GM13977 (cell line): ENCODE results near the gene CALCOCO1.
A peak's percentile ranks its signal among the peaks of the same experiment; 100 is the strongest.

ENCODE experiments used
- DNase-seq: peaks from one replicate; pipeline ENCODE4 v3.0.0; 2012; ENCODE audit warnings: low spot score
- in situ Hi-C: fragments of 300-500 bp; cut with MboI; formaldehyde crosslinking; loops from one replicate; pipeline ENCODE4 v1.12.0; 2022; ENCODE audit warnings: low sequenced_read_pairs, low pct_unique_long_range_greater_than_20kb, mixed read lengths, inconsistent platforms; ENCODE audit not compliant: unreplicated experiment
- TF ChIP-seq, protein P1 (sequence below): IDR thresholded peaks from 2 replicates; pipeline ENCODE4 v1.5.1; 2012; ENCODE audit warnings: mild to moderate bottlenecking, control low read depth; ENCODE audit not compliant: insufficient read depth; ENCODE audit errors: extremely low read depth, missing control alignments

CALCOCO1 gene

DNA sequence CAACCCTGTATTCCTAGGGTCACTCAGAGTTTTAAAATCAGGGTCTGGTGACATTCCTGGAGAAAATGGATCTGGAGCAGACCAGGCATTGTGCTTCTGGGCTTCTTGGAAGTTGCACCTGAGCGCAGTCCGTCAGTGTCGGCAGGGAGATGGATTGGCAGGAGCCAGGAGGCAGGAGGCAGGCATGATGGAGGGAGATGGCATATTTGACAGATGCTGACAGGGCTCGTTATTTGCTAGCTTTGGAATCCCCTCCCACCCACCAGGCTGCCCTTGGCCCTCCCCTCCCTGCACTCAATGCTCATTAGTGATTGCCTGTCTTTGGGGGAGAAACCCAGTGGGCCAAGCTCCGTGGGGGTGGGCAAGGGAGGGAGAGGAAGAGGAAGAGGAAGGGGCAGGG lies 19.8 kb upstream of the CALCOCO1 start:
- TF ChIP-seq, protein P1, sequence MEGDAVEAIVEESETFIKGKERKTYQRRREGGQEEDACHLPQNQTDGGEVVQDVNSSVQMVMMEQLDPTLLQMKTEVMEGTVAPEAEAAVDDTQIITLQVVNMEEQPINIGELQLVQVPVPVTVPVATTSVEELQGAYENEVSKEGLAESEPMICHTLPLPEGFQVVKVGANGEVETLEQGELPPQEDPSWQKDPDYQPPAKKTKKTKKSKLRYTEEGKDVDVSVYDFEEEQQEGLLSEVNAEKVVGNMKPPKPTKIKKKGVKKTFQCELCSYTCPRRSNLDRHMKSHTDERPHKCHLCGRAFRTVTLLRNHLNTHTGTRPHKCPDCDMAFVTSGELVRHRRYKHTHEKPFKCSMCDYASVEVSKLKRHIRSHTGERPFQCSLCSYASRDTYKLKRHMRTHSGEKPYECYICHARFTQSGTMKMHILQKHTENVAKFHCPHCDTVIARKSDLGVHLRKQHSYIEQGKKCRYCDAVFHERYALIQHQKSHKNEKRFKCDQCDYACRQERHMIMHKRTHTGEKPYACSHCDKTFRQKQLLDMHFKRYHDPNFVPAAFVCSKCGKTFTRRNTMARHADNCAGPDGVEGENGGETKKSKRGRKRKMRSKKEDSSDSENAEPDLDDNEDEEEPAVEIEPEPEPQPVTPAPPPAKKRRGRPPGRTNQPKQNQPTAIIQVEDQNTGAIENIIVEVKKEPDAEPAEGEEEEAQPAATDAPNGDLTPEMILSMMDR: no peak
- in situ Hi-C loops: no loop called here
- no peak for DNase-seq

DNA sequence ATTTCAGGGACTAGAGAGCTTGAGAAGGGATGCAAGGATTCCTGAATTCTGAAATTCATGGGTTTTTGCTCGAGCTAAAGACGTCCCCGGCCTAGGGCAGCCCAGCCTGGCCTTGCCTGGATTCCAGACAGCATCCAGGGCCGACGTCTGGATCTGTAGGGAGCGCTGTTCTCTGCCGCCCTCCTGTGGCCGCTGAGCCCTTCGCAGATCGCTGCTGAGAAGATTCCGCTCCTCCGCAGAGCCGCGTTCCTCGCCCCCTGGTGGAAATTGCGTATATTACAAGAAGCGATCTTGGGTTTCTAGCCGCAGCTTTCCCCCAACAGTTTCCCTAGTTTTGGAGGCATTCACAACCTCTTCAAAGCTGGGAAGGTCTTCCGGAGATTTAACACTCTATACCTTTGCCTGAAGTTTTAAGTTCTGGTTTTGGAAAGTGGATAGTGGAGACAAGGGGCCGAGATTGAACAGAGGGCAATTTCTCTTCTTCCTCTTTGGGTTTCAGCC lies 19.4 kb upstream of the CALCOCO1 start:
- DNase-seq: peak; percentile 87
- in situ Hi-C loops: no loop called here
- TF ChIP-seq, protein P1: peak; percentile 100

GRCh38 chr12:53744751-53745150 lies 17.5 kb upstream of the CALCOCO1 start:
- no peak for DNase-seq
- in situ Hi-C loops: loop anchor here (5.0 kb wide), 1 partner anchor 42 kb away; no protein-coding TSS in a partner anchor
- TF ChIP-seq, protein P1: no peak

DNA sequence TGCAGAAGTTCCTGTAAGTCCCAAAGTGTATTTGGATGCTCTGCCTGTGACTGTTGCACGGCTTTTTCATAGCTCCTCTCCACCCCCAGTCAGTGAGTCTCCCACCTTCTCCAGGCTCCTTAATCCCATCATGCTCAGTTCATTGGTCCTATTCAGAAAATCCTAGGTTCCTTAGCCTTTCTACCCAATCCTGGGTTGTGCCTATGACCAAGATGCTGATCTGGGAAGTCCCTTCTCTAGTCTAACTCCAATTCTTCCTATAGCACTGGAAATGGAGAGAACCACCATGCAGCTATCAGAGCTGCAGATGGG lies 16.8 kb upstream of the CALCOCO1 start:
- DNase-seq: no peak
- in situ Hi-C loops: loop anchor here (5.0 kb wide), 1 partner anchor 42 kb away; no protein-coding TSS in a partner anchor
- TF ChIP-seq, protein P1: no peak

DNA sequence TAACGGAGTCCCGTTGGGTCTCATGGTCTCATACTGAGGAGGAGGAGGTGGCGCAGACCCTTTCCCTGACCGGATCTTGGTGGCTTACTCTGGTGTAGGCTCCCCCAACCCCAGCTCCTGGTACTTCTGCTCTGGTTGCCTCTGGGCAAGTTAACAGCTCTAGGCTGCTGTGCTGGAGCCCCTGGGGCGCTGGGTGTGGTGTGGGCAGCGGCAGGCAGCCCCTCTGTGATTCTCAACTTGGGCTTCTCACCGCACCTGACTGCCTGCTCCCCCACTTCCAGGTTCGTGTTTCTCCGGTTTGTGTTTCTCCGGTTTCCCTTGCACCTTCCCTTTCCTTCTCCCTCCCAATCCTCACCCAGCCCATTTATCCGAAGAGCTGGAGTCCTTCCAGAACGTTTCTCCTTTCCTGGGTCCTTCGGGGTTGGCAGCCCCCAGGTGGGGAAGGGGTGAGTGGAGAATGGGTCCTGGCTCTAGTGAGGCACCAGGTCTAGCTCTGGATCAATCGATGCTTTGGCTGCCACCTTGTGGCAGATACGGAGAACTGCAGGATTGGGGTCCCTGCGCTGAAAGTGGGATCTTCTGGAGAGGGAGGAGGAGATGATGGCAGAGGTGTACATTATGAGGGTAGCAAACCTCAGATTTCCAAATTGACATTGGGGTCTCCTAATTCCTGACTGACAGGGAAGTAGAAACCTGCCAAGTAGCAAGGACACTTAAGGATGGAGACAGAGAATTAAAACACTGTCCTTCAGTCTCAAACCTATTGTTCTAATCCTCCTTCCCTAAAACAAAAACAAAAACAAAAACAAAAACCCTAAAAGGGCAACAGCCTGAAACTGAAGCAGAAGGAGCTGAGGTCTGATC lies 16.2 kb upstream of the CALCOCO1 start:
- TF ChIP-seq, protein P1: peak; percentile 96
- in situ Hi-C loops: loop anchor here (5.0 kb wide), 1 partner anchor 41 kb away; no protein-coding TSS in a partner anchor
- peak; percentile 81 for DNase-seq

DNA sequence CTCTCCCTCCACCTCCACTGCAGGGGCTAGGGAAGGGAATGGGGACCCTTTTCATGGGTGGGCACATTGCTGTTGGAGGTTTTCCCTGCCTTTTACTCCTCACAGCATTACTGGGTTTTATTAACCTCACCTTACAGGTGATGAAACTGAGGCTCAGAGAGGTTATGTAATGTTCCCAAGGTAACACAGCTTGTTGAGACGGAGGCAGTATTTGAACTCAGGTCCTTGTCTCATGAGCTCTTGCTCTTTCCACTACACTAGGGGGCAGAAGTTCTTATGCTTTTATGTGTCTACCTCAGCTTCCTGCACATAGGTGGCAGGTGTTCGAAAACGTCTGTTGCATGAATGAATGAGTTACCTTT lies 12.9 kb upstream of the CALCOCO1 start:
- in situ Hi-C loops: loop anchor here (5.0 kb wide), 1 partner anchor 38 kb away; no protein-coding TSS in a partner anchor
- DNase-seq: no peak

More for the DNA sequence above, 12.9 kb upstream of the CALCOCO1 start:
- TF ChIP-seq, protein P1: no peak
